Measurements from ENCODE around the gene C1QTNF2.

Gene C1QTNF2

DNA sequence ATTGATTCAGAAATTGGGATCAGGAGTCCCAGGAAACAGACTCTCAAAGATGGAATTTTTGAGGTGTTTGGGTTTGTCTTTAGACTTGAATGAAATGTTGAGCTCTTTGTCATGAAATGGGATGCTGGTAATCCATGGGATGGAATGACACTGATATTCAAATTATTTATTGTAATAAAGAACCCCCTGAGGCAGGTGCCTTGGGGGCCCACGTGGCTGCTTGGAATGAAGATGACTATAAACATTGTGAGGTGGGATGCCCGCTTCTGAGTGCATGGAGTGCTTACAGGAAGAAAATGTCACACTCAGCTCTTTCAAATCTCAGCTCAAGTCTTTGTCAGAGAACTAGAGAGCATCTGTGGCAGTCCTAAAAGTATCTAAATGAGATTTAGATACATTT, 9.6 kb upstream of the C1QTNF2 start:
- Histone ChIP-seq H3K27ac (ENCODE audit: poor library complexity, severe bottlenecking) (no peak overlapping the region), H3K36me3 (ENCODE audit: low read depth) (no peaks in the 10 kb centered on the region), H3K4me1 (ENCODE audit: insufficient read depth, poor library complexity, severe bottlenecking) (no peaks in the 10 kb centered on the region), H3K9me3 (ENCODE audit: severe bottlenecking) (no peaks in the 10 kb centered on the region), H3K4me3 (ENCODE audit: severe bottlenecking) (no peak overlapping the region), H3K27me3 (ENCODE audit: insufficient read depth, poor library complexity, severe bottlenecking) (peaks cover 13% of the 10 kb centered on the region)
- TF ChIP-seq, protein P1, sequence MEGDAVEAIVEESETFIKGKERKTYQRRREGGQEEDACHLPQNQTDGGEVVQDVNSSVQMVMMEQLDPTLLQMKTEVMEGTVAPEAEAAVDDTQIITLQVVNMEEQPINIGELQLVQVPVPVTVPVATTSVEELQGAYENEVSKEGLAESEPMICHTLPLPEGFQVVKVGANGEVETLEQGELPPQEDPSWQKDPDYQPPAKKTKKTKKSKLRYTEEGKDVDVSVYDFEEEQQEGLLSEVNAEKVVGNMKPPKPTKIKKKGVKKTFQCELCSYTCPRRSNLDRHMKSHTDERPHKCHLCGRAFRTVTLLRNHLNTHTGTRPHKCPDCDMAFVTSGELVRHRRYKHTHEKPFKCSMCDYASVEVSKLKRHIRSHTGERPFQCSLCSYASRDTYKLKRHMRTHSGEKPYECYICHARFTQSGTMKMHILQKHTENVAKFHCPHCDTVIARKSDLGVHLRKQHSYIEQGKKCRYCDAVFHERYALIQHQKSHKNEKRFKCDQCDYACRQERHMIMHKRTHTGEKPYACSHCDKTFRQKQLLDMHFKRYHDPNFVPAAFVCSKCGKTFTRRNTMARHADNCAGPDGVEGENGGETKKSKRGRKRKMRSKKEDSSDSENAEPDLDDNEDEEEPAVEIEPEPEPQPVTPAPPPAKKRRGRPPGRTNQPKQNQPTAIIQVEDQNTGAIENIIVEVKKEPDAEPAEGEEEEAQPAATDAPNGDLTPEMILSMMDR (IDR thresholded peaks at IDR 0.05; ENCODE audit: poor library complexity, severe bottlenecking), result no peak
- DNase-seq (ENCODE audit: low spot score), result no peak
- ATAC-seq (ENCODE audit: low read depth), result no peak

DNA sequence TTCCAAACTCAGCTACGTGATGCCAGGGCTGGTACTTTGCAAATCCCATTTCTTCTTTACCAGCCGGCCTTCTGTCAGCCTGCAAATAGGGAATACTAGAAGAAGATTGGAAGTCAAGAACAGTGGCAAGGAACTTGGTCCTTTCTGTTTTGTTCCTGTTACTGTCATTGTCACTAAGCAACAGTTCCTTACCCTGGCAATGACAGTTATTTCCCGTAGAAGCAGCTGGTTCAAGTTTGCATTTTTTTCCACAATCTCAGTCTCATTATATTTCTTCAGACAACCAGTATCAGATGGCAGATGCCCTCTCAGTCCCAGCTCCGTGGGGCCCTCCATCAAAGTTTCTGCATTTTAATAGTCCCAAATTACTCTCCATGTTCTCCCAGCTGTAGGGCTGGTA, 9.1 kb upstream of the C1QTNF2 start:
- H3K27ac ChIP-seq (ENCODE audit: poor library complexity, severe bottlenecking), result no peak overlapping the region
- no peaks in the 10 kb centered on the region for H3K36me3 ChIP-seq (ENCODE audit: low read depth)
- H3K9me3 ChIP-seq (ENCODE audit: severe bottlenecking), result no peaks in the 10 kb centered on the region
- no peak overlapping the region for H3K4me3 ChIP-seq (ENCODE audit: severe bottlenecking)
- H3K27me3 ChIP-seq (ENCODE audit: insufficient read depth, poor library complexity, severe bottlenecking), result peaks cover 18% of the 10 kb centered on the region
- DNase-seq (ENCODE audit: low spot score) (no peak), ATAC-seq (ENCODE audit: low read depth) (no peak)
- TF ChIP-seq, protein P1 (IDR thresholded peaks at IDR 0.05; ENCODE audit: poor library complexity, severe bottlenecking), result no peak
- H3K4me1 ChIP-seq (ENCODE audit: insufficient read depth, poor library complexity, severe bottlenecking), result no peaks in the 10 kb centered on the region

DNA sequence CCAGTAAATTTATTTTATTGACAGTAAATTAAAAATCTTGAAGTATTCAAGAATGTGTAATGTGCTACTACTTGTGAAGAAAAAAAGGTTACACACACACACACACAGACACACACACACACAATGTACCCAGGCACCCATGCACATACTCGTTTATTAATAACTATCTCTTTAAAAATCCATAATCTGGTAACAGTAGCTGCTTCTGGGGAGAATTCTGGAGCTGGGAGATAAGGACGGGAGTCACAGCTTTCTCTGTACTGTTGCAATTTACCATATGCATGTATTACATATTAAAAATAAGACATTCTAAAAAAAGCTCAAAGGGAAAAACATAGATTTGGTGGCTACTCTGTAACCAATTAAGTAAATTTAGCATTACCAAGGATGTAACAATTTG, 7.9 kb upstream of the C1QTNF2 start:
- H3K4me3 ChIP-seq (ENCODE audit: severe bottlenecking), result no peak overlapping the region

DNA sequence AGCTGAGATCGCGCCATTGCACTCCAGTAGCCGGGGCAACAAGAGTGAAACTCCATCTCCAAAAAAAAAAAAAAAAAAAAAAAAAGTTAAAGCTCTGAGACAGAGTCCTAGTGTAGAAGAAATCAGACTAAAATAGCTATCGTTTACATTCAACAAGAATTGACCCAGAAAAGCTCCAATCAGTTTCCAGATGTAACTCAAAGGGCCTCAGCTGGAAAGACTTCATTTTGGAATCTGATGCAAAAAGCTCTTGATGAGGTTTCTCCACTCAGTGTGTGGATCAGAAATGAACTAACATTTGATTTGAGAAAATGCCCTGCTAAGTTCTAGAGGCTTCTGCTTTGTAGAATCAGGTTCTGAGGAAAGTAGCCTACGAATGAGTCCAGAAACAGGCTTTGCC, 7.2 kb upstream of the C1QTNF2 start:
- H3K36me3 ChIP-seq (ENCODE audit: low read depth), result no peaks in the 10 kb centered on the region
- H3K4me1 ChIP-seq (ENCODE audit: insufficient read depth, poor library complexity, severe bottlenecking), result no peaks in the 10 kb centered on the region
- no peak for ATAC-seq (ENCODE audit: low read depth)
- no peak for DNase-seq (ENCODE audit: low spot score)
- no peak overlapping the region for H3K4me3 ChIP-seq (ENCODE audit: severe bottlenecking)
- TF ChIP-seq, protein P1 (IDR thresholded peaks at IDR 0.05; ENCODE audit: poor library complexity, severe bottlenecking), result no peak
- H3K27me3 ChIP-seq (ENCODE audit: insufficient read depth, poor library complexity, severe bottlenecking), result peaks cover 19% of the 10 kb centered on the region
- H3K27ac ChIP-seq (ENCODE audit: poor library complexity, severe bottlenecking), result no peak overlapping the region
- no peaks in the 10 kb centered on the region for H3K9me3 ChIP-seq (ENCODE audit: severe bottlenecking)

More for the DNA sequence above, 7.9 kb upstream of the C1QTNF2 start:
- H3K9me3 ChIP-seq (ENCODE audit: severe bottlenecking), result no peaks in the 10 kb centered on the region
- DNase-seq (ENCODE audit: low spot score) (no peak), ATAC-seq (ENCODE audit: low read depth) (no peak)
- TF ChIP-seq, protein P1 (IDR thresholded peaks at IDR 0.05; ENCODE audit: poor library complexity, severe bottlenecking), result no peak
- H3K27ac ChIP-seq (ENCODE audit: poor library complexity, severe bottlenecking), result no peak overlapping the region
- no peaks in the 10 kb centered on the region for H3K36me3 ChIP-seq (ENCODE audit: low read depth)
- no peaks in the 10 kb centered on the region for H3K4me1 ChIP-seq (ENCODE audit: insufficient read depth, poor library complexity, severe bottlenecking)
- H3K27me3 ChIP-seq (ENCODE audit: insufficient read depth, poor library complexity, severe bottlenecking), result peaks cover 19% of the 10 kb centered on the region

DNA sequence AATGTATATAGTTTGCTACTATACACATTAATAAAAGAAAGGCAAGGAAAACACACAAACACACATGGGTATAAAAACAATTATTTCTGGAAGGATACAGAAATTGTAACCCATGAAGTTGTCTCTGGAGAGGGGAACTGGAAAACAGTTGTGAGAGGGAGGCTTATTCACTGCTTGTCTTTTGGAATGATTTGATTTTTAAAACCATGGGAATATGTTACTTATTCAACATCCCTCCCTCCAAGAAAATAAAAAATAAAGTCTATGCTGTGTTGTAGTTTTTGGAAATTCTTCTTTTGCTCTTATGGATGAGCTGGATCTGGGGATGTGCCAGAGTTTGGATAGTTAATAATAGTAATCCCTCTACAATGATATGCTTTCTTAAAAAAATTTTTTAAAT, 6.0 kb upstream of the C1QTNF2 start:
- TF ChIP-seq, protein P1 (IDR thresholded peaks at IDR 0.05; ENCODE audit: poor library complexity, severe bottlenecking), result no peak
- no peak overlapping the region for H3K4me3 ChIP-seq (ENCODE audit: severe bottlenecking)
- DNase-seq (ENCODE audit: low spot score), result no peak
- no peaks in the 10 kb centered on the region for H3K36me3 ChIP-seq (ENCODE audit: low read depth)
- H3K27ac ChIP-seq (ENCODE audit: poor library complexity, severe bottlenecking), result no peak overlapping the region
- H3K4me1 ChIP-seq (ENCODE audit: insufficient read depth, poor library complexity, severe bottlenecking), result no peaks in the 10 kb centered on the region
- peaks cover 19% of the 10 kb centered on the region for H3K27me3 ChIP-seq (ENCODE audit: insufficient read depth, poor library complexity, severe bottlenecking)
- no peak for ATAC-seq (ENCODE audit: low read depth)
- no peaks in the 10 kb centered on the region for H3K9me3 ChIP-seq (ENCODE audit: severe bottlenecking)

Data from RWPE2 (cell line).